Measurements from ENCODE around the gene TTBK2.

Gene TTBK2

GRCh38 chr15:42803436-42803835, 117.1 kb downstream of the TTBK2 start:
- no peak overlapping the region for H3K4me3 ChIP-seq (ENCODE audit: low read length)
- DNase-seq (ENCODE audit: low read depth) = no peak
- no peak for TF ChIP-seq CTCF (conservative IDR thresholded peaks at IDR 0.05; ENCODE audit: low read length)

- no peak for TF ChIP-seq CTCF (conservative IDR thresholded peaks at IDR 0.05; ENCODE audit: low read length)
- no peak overlapping the region for H3K4me3 ChIP-seq (ENCODE audit: low read length)
- no peak for DNase-seq (ENCODE audit: low read depth)
These were observed 118.4 kb downstream of the TTBK2 start for GRCh38 chr15:42802168-42802567.

GRCh38 chr15:42800731-42801474, 119.7 kb downstream of the TTBK2 start:
- H3K4me3 ChIP-seq (ENCODE audit: low read length) = no peak overlapping the region
- TF ChIP-seq CTCF (conservative IDR thresholded peaks at IDR 0.05; ENCODE audit: low read length) = no peak
- no peak for DNase-seq (ENCODE audit: low read depth)

GRCh38 chr15:42798802-42799201, 121.8 kb downstream of the TTBK2 start:
- no peak overlapping the region for H3K4me3 ChIP-seq (ENCODE audit: low read length)
- TF ChIP-seq CTCF (conservative IDR thresholded peaks at IDR 0.05; ENCODE audit: low read length) = no peak
- DNase-seq (ENCODE audit: low read depth) = no peak

GRCh38 chr15:42796955-42797782, 123.4 kb downstream of the TTBK2 start:
- peak; percentile 18 for TF ChIP-seq CTCF (conservative IDR thresholded peaks at IDR 0.05; ENCODE audit: low read length)
- H3K4me3 ChIP-seq (ENCODE audit: low read length) = no peak overlapping the region
- peak; percentile 12 for DNase-seq (ENCODE audit: low read depth)

- no peak for TF ChIP-seq CTCF (conservative IDR thresholded peaks at IDR 0.05; ENCODE audit: low read length)
- no peak overlapping the region for H3K4me3 ChIP-seq (ENCODE audit: low read length)
- no peak for DNase-seq (ENCODE audit: low read depth)
These were observed 131.9 kb downstream of the TTBK2 start for GRCh38 chr15:42788725-42789124.

- no peak overlapping the region for H3K4me3 ChIP-seq (ENCODE audit: low read length)
- no peak for TF ChIP-seq CTCF (conservative IDR thresholded peaks at IDR 0.05; ENCODE audit: low read length)
- no peak for DNase-seq (ENCODE audit: low read depth)
These were observed 133.6 kb downstream of the TTBK2 start for GRCh38 chr15:42786978-42787377.

All from AG10803 (cell line).